OCI-M2 (cell line): ENCODE data around the gene PNMA5.
"Not testable (repeated sequence)": the region's sequence is repeated elsewhere in the genome, so short reads cannot be mapped to it uniquely, and the experiment has no call there.

ENCODE experiments used
- DNase-seq: peaks from one replicate; lab custom pipeline; 2025; ENCODE audit not compliant: unreplicated experiment; lab: John Stamatoyannopoulos, UW

PNMA5 gene

GRCh38 chrX:152993933-152994332, at the start of gene PNMA5:
PNMA5 (minus strand) TSS chrX:152994116; CDS start chrX:152991598, 2,518 bp downstream.
- DNase-seq: no peak

- no peak for DNase-seq
Measured at GRCh38 chrX:153032397-153033118, 38.6 kb upstream of the PNMA5 start.

GRCh38 chrX:153030801-153031200, 36.9 kb upstream of the PNMA5 start:
- no peak for DNase-seq

- no peak for DNase-seq
Measured at GRCh38 chrX:153029875-153030274, 36.0 kb upstream of the PNMA5 start.

GRCh38 chrX:153029162-153029561, 35.2 kb upstream of the PNMA5 start:
- no peak for DNase-seq

- DNase-seq: not testable (repeated sequence)
Measured at GRCh38 chrX:153028487-153028886, 34.6 kb upstream of the PNMA5 start.

GRCh38 chrX:153026501-153026900, 32.6 kb upstream of the PNMA5 start:
- DNase-seq: not testable (repeated sequence)

GRCh38 chrX:153019166-153019565, 25.2 kb upstream of the PNMA5 start:
- DNase-seq: no peak

GRCh38 chrX:153017174-153017573, 23.3 kb upstream of the PNMA5 start:
- DNase-seq: not testable (repeated sequence)

- no peak for DNase-seq
Measured at GRCh38 chrX:153004780-153005179, 10.9 kb upstream of the PNMA5 start.

- no peak for DNase-seq
Measured at GRCh38 chrX:153003981-153004380, 10.1 kb upstream of the PNMA5 start.

- DNase-seq: not testable (repeated sequence)
Measured at GRCh38 chrX:153002182-153002581, 8.3 kb upstream of the PNMA5 start.

- no peak for DNase-seq
Measured at GRCh38 chrX:152997337-152997736, 3.4 kb upstream of the PNMA5 start.

GRCh38 chrX:152992115-152992514, 1.8 kb downstream of the PNMA5 start:
- no peak for DNase-seq

GRCh38 chrX:152991123-152991522, 2.8 kb downstream of the PNMA5 start:
- DNase-seq: no peak

GRCh38 chrX:152989292-152989658, 4.6 kb downstream of the PNMA5 start:
- DNase-seq: no peak

GRCh38 chrX:152988536-152989291, 5.2 kb downstream of the PNMA5 start:
- DNase-seq: no peak

- DNase-seq: no peak
Measured at GRCh38 chrX:152987801-152988200, 6.1 kb downstream of the PNMA5 start.

- DNase-seq: not testable (repeated sequence)
Measured at GRCh38 chrX:152987156-152987555, 6.8 kb downstream of the PNMA5 start.

GRCh38 chrX:152985383-152985782, 8.5 kb downstream of the PNMA5 start:
- DNase-seq: not testable (repeated sequence)

- DNase-seq: no peak
Measured at GRCh38 chrX:152968193-152968592, 25.7 kb downstream of the PNMA5 start.

GRCh38 chrX:152960115-152960514, 33.8 kb downstream of the PNMA5 start:
- no peak for DNase-seq
